MG63 (cell line): ENCODE measurements around the gene SGTA. TPM values are rescaled to one million over a fixed set of nuclear protein-coding genes. Genes with fewer than 3 reads are reported as not detected.
"Not testable (repeated sequence)": the region's sequence is repeated elsewhere in the genome, so short reads cannot be mapped to it uniquely, and the experiment has no call there.

Experiments
- DNase-seq: peaks from one replicate; pipeline ENCODE4 v3.0.0-alpha.2; 2020
- H3K27me3 ChIP-seq: fragments of 250-450 bp; sonication (Bioruptor Pico); 2 replicates; pipeline ENCODE4 v1.5.1; 2020; ENCODE audit warnings: mild to moderate bottlenecking, moderate library complexity
- H3K36me3 ChIP-seq: fragments of 250-450 bp; sonication (Bioruptor Pico); 2 replicates; pipeline ENCODE4 v1.5.1; 2020; ENCODE audit warnings: mild to moderate bottlenecking, moderate library complexity
- H3K4me3 ChIP-seq: fragments of 250-450 bp; sonication (Bioruptor Pico); 2 replicates; pipeline ENCODE4 v1.5.1; 2020; ENCODE audit warnings: mild to moderate bottlenecking, moderate library complexity
- H3K9me3 ChIP-seq: fragments of 250-450 bp; sonication (Bioruptor Pico); 2 replicates; pipeline ENCODE4 v1.5.1; 2020; ENCODE audit warnings: mild to moderate bottlenecking, moderate library complexity
- total RNA-seq: library from RNA; depleted of rRNA; stranded (reverse); fragments of >200 nt; shearing (Covaris generic); gene quantifications from 2 replicates; pipeline ENCODE4 v1.2.3, GENCODE V29; 2014; ENCODE audit warnings: low replicate concordance

SGTA gene
- total RNA-seq, 1 experiment from 2014 or later: 87.7 TPM

DNA sequence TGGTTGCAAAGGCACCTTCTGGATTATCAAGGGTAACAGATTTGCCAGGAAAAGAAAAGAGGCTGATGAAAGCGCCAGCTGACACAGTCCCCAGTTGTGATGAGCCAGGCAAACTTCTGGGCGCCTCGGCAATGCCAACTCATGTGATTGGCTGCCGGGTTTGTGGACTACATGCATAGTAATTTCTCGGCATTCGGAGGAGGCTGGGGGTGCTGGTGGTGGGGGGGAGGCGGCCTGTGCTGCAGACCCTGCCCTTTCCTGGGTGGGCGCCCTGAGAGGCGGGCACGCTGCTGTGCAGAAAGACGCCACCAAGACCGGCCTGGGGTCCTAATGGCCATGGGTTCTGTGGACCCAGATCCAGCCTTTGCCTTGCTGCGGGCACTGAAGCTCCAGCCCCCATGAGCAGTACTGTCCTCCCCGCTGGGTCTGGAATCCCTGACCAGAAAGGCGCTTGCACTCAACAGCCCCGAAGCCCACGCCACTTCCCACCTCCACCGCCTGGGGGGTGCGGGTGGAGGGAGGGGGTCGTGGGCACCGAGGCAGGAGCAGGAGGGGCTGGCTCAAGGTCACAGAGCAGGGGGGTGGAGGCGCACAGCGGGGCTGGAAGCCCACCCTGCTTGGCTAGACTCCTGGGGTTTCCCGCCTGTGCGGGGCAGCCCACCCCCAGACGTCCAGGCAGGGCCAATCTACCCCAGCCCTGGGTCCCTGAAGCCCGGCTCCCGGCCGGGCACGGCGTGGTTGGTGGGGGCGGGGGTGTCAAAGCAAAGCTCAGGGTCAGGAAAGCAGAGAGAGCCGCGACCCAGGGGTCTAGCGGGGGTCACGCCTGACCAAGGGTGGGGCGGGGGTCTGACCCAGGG lies 62.9 kb downstream of the SGTA start:
- H3K4me3 ChIP-seq: peak overlapping the region; percentile 54

DNA sequence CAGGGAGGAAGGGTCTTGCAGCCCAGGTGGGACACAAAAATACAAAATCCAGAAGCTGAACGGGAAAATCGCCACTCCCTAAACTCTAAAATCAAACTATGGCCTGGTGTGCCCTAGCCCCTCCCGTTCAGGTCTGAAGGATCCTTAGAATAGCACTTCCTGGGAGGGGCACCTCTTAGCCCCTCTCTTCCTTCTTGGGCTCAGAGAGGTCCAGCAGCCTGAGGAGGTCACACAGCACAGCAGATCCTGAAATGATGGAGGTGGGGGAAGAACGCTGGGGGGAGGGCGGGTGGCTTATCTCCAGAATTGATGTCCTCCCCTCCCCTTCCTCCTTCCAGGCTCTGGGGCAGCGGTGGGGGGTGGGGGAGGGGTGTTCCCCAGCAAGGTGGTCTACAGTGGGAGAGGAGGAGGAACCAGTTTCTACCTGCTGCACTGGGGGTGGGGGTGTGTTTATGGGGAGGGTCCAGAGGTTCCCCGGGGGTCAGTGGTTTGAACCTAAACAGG lies 63.8 kb downstream of the SGTA start:
- Histone ChIP-seq H3K27me3 (no peaks in the 10 kb centered on the region), H3K4me3 (no peak overlapping the region), H3K36me3 (peaks cover 3% of the 10 kb centered on the region; the same call in 1 of the 2 replicates), H3K9me3 (no peaks in the 10 kb centered on the region; the same call in 1 of the 2 replicates)
- no peak for DNase-seq

More for the DNA sequence above, 62.9 kb downstream of the SGTA start:
- peaks cover 3% of the 10 kb centered on the region; the same call in 1 of the 2 replicates for H3K36me3 ChIP-seq
- DNase-seq: peak; percentile 54
- H3K27me3 ChIP-seq: no peaks in the 10 kb centered on the region
- H3K9me3 ChIP-seq: no peaks in the 10 kb centered on the region; the same call in 1 of the 2 replicates

DNA sequence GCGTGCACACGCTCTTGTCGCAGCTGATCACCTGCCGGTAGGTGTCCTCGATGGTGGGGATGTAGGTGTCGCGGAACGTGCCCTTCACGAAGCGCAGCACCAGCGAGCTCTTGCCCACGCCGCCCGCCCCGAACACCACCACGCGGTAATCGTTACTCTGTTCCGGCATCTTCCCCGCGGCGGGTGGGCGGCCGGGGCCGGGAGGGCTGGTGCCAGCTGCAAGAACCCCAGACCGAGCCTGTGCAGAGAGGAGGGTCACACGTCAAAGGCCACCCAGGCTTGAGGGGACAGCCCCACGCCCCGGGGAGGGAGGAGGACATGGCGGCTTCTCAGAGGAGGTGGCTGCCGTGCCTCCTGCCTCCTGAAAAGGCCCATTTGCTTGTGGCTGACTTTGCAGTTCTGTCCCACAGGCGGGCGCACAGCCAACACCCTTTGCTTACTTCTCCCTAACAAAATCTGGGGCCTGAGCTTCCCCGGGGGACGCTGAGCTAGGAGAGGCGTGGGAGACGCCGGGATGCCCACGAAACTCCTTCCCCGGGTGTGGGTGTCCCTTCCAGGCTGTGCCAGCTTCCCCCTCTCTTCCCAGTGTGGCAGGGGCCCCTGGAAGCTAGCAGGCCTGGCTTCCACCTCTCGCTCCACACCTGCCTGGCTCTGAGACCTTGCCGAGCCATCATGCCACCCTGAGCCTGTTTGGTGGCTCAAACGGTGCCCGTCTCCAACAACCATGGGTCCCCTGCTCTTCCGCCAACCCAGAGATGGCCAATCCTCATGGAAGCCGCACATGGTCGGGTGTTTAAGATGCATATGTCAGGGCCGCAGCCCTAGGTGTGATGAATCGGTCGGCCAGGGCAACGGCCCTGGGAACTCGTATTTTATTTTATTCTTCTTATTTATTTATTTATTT lies 65.2 kb downstream of the SGTA start:
- Histone ChIP-seq H3K9me3 (no peaks in the 10 kb centered on the region; the same call in 1 of the 2 replicates), H3K27me3 (no peaks in the 10 kb centered on the region), H3K4me3 (no peak overlapping the region), H3K36me3 (peaks cover 3% of the 10 kb centered on the region; the same call in 1 of the 2 replicates)
- DNase-seq: no peak

DNA sequence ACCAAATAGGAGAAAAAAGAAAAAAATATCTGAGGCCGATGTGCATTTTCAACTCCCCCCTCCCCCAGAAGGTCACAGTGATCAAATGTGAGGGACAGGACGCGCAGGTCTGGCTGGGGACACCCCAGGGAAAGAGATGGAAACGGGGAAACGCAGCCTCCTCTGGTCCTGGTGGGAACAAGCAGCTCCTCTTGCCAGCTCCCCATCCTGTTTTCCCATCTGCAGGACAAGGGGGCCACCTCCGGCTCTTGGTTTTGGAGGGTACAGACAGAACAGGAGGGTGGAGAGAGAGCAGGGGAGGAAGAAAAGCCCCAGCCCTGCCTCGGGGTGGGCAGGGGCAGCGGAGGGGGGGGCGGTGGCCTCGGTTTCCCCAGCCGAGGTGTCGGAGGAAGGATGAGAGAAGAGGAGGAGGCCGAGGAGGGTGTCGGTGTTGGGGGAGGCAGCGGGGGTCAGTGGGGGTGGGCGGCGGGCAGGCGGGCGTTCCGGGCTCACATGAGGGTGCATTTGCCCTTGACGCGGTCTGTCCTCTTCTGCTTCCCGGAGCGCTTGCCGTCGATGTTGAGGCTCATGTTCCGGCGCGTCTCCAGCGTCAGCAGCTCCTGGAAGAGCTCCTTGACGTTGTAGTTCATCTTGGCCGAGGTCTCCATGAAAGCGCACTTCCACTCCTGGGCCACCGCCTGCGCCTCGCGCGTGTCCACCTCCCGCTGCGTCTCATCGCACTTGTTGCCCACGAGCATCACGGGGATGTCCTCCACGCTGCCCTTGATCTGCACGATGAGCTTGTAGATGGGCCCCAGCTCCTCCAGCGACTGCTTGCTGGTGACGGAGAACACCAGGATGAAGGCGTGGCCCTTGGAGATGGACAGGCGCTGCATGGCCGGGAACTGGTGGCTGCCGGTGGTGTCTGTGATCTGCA lies 66.1 kb downstream of the SGTA start:
- DNase-seq: no peak
- Histone ChIP-seq H3K36me3 (peaks cover 3% of the 10 kb centered on the region; the same call in 1 of the 2 replicates), H3K4me3 (no peak overlapping the region), H3K9me3 (no peaks in the 10 kb centered on the region; the same call in 1 of the 2 replicates), H3K27me3 (no peaks in the 10 kb centered on the region)

DNA sequence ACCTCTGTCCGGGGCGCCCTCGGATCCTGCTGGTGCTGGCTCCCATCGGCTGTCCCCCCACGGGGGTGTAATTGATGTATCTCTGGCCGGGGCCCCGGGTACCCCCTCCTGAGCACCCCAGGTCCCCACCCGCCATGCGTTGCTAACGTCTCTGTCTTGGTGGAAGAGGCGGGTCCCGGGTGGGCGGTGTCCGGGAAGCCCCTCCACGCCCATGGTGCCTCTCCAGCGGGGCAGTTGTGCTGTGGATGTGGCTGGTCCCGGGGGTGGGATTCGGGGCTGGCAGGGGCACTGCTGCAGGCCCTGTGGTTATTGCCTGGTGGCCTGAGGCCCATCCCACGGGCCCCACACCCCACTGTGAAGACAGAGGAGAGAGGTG lies 66.8 kb downstream of the SGTA start:
- Histone ChIP-seq H3K36me3 (peaks cover 3% of the 10 kb centered on the region; the same call in 1 of the 2 replicates), H3K27me3 (no peaks in the 10 kb centered on the region), H3K9me3 (no peaks in the 10 kb centered on the region; the same call in 1 of the 2 replicates), H3K4me3 (no peak overlapping the region)
- DNase-seq: no peak

DNA sequence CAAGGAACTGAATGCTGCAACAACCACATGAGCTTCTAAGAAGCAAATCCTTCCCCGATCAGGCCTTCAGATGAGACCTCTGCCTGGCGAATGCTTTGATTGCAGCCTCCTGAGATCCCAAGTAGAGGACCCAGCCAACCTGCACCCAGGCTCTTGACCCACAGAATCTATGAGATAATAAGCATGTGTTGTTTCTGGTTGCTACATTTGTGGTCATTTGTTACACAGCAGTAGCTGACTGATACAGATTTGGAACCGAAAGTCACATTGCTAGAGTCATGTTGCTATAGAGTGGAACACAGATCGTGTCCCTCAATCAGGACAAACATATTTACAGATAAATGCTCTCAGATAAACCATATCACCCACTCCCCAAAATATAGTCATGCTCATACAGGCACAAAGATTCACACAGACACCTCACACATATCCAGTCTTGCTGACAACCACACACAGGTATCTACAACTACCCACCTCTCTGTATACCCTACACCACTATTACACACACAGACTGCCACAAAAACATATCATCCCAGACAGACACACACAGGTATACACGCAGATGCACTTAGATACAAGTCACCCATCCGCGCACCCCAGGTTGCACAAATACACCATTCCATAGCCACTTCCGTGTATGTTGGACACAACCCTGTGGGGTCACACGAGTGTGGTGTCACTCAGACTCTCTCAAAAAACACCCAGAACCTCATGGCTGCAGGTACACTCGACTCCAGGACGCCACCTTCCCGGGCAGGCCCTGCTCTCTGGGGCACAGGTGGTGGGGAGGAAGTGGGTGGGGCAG lies 67.4 kb downstream of the SGTA start:
- no peaks in the 10 kb centered on the region for H3K27me3 ChIP-seq
- no peaks in the 10 kb centered on the region; the same call in 1 of the 2 replicates for H3K9me3 ChIP-seq
- H3K4me3 ChIP-seq: no peak overlapping the region
- no peak for DNase-seq
- H3K36me3 ChIP-seq: peaks cover 3% of the 10 kb centered on the region; the same call in 1 of the 2 replicates

DNA sequence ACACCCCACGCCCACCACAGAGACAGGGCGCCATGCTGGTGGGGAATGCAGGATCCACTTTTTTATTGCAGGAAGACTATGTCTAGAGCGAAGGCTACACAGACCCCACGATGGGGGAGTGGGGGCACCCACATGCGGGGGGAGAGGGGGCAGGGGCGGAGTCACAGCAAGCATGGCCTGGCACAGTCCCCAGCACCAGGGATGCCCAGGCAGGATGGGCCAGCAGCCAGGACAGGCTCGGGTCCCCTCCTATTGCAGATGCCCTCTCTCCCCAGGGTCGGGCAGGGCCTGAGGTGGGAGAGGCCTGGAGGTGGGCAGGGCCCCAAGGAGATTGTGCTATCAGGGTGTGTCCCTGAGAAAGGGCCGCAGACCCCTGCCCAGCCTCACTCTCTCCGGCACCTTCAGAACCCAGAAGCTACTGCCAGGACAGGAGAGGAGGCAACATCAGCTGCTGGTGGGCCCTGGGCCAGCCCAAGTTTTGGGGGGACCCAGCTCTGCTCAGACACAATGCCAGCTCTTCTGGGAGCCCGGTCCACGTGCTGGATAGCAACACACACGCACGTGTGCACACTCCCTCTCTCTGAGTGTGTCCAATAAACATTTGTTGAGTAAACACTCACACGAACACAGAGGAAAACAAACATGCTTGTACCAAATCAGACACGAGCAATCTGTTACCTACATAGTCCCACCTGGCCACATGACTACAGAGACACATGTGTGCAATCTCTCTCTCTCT lies 68.4 kb downstream of the SGTA start:
- peaks cover 3% of the 10 kb centered on the region; the same call in 1 of the 2 replicates for H3K36me3 ChIP-seq
- H3K9me3 ChIP-seq: no peaks in the 10 kb centered on the region; the same call in 1 of the 2 replicates
- no peak for DNase-seq
- no peak overlapping the region for H3K4me3 ChIP-seq
- H3K27me3 ChIP-seq: no peaks in the 10 kb centered on the region

DNA sequence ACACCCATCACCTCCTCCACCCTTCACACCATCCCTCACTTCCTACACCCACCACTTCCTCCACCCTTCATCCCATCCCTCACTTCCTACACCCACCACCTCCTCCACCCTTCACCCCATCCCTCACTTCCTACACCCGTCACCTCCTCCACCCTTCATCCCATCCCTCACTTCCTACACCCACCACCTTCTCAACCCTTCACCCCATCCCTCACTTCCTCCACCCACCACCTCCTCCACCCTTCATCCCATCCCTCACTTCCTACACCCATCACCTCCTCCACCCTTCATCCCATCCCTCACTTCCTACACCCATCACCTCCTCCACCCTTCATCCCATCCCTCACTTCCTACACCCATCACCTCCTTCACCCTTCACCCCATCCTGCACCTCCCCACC lies 69.0 kb downstream of the SGTA start:
- H3K4me3 ChIP-seq, H3K27me3 ChIP-seq, H3K36me3 ChIP-seq, H3K9me3 ChIP-seq, DNase-seq: not testable (repeated sequence)

DNA sequence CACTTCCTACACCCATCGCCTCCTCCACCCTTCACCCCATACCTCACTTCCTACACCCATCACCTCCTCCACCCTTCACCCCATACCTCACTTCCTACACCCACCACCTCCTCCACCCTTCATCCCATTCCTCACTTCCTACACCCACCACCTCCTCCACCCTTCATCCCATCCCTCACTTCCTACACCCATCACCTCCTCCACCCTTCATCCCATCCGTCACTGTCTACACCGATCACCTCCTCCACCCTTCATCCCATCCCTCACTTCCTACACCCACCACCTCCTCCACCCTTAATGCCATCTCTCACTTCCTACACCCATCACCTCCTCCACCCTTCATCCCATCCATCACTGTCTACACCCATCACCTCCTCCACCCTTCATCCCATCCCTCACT lies 69.9 kb downstream of the SGTA start:
- H3K9me3 ChIP-seq, DNase-seq, H3K36me3 ChIP-seq, H3K4me3 ChIP-seq, H3K27me3 ChIP-seq: not testable (repeated sequence)

DNA sequence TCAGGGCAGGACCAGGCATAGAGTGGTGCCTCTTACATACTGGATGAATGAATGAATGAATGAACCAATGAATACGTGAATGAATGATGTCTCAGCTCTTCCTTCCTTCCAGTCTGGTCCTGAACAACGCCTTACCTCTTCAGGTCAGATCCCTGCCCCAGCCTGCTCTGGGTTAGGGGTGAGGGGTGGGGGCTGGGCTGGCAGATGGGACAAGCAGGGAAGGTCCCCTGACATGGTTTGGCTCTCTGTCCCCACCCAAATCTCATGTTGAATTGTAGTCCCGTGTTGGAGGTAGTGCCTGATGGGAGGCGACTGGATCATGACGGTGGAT lies 71.2 kb downstream of the SGTA start:
- Histone ChIP-seq H3K36me3 (peaks cover 3% of the 10 kb centered on the region; the same call in 1 of the 2 replicates), H3K4me3 (no peak overlapping the region), H3K9me3 (no peaks in the 10 kb centered on the region; the same call in 1 of the 2 replicates), H3K27me3 (no peaks in the 10 kb centered on the region)
- no peak for DNase-seq

DNA sequence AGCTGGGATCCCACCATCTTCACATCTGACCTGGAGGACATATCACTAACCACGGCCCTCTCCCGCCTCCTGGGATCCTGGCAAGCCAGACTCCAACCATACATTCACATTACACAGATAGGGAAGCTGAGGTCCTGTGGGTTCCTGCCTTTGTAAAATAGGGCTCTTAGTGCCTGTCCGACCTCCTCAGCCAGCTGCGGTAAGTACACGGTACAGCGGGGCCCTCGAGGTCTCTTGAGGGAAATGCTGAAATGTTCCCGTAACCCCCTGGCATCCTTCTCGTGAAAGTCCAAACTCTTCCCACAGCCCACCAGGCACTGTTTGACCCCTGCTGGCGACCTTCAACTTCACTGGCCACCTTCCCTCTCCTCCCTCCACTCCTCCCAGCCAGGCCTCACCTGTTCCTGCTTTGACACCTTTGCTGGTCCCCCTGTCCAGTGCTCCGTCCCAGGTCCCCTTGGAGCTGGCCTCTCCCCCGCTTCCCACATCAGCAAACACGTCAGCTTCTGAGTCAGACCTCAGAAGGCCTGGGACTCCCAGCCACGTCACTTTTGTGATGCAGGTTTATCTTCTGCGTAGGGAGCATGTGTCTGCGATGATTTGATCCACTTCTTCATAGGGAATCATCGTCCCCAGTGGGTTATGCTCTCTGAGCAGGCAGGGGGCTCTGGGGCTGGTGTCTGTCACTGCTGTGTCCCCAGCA lies 71.8 kb downstream of the SGTA start:
- Histone ChIP-seq H3K27me3 (no peaks in the 10 kb centered on the region), H3K36me3 (peaks cover 3% of the 10 kb centered on the region; the same call in 1 of the 2 replicates)
- no peak for DNase-seq

DNA sequence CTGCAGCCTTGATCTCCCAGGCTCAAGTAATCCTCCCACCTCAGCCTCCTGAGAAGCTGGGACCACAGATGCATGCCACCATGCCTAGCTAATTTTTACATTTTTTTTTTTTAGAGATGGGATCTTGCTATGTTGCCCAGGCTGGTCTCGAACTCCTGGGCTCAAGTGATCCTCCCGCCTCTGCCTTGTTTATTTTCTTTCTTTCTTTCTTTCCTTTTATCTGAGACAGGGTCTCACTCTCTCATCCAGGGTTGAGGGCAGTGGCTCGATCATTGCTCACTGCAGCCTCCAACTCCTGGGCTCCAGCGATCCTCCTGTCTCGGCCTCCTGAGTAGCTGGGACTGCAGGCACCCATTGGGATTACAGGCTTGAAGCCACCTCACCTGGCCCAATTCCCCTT lies 76.8 kb downstream of the SGTA start:
- no peak overlapping the region for H3K4me3 ChIP-seq
- DNase-seq: no peak
- no peaks in the 10 kb centered on the region for H3K9me3 ChIP-seq
- H3K27me3 ChIP-seq: no peaks in the 10 kb centered on the region; the same call in none of the 2 replicates
- no peaks in the 10 kb centered on the region for H3K36me3 ChIP-seq

More for the DNA sequence above, 71.8 kb downstream of the SGTA start:
- no peak overlapping the region for H3K4me3 ChIP-seq
- no peaks in the 10 kb centered on the region; the same call in 1 of the 2 replicates for H3K9me3 ChIP-seq
